GM21367 (cell line): ENCODE data around the gene CNNM3.
"Not testable (repeated sequence)": the region's sequence is repeated elsewhere in the genome, so short reads cannot be mapped to it uniquely, and the experiment has no call there.

Source experiments
- ATAC-seq: cut with Tn5 transposase; IDR thresholded peaks from one replicate; pipeline ENCODE4 v1.9.1; 2021; ENCODE audit not compliant: unreplicated experiment

Gene CNNM3

GRCh38 chr2:96860065-96861029 lies 44.3 kb downstream of the CNNM3 start:
- ATAC-seq: no peak

GRCh38 chr2:96861074-96861473 lies 45.0 kb downstream of the CNNM3 start:
- no peak for ATAC-seq

- ATAC-seq: not testable (repeated sequence)
Measured at GRCh38 chr2:96863056-96863455, 47.0 kb downstream of the CNNM3 start.

GRCh38 chr2:96863575-96864342 lies 47.7 kb downstream of the CNNM3 start:
- ATAC-seq: no peak

DNA sequence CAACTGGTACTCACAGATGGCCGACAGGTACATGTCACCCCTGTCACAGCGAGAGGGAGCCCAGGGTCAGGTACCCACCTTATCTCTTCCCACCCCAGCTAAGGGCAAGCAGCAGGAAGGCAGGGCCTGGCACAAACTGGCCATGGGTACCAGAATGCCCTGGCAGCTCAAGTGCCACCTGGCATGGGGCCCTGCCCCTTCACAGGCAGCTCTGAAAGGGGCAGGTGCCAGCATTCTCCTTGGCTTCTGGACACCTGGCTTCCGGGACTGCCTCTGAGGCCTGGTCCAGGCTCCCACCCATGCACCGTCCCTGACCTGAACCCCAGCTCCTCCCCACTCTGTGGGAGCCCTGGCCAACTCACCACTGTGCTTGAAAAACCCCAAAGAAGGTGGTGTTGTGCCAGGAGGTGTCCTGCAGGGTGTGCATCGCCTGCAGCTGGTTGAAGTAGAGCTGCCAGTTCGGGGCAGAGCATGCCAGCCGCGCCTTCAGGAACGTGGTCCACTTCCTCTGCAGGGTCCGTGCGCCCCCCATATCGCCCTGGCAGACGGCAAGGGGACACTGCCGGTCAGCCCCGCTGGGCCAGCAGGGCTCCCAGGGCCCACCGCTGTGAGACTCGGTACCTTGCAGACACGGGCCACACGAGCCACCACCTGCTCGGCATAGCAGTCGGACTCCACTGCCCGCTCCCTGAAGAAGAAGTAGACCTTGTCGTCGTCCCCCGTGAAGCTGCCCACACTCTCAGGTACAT lies 48.4 kb downstream of the CNNM3 start:
- ATAC-seq: no peak

GRCh38 chr2:96865654-96866053 lies 49.6 kb downstream of the CNNM3 start:
- ATAC-seq: no peak

DNA sequence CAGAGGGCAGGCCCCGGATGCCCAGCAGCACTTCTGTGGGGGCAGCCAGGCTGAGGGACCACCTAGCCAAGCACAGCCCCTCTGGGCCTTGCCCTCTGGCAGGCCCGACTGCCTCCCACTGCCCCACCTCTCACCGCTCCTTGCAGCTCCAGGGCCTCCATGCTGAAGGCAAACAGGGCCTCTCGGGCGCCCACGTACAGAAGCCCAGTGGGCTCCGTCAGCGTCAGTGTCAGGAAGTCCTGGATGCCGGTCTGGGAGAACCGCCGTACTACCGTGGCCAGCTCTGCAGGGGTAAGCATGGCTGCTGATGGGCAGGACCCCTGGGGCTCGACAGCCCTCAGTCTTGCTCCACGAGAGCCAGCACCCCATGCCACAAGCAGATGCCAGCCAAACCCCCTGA lies 50.1 kb downstream of the CNNM3 start:
- no peak for ATAC-seq

DNA sequence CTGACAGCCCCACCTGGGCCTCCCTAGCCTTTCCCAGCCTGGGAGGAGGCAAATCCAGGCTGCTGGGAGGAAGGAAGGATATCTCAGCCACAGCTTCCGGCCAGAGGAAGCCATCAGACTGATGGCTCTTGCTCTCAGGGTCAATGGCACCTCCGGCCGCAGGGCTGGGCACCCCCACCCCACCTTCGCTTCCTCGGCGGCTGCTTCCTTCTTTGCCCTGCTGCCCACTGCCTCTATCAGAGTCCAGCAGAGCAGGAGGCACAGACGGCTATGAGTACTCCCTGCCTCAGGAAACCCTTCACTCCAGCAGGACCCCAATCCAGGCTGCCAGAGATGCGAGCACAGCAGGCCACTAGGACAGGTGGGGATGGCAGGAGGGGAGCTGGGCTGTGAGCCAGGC lies 50.5 kb downstream of the CNNM3 start:
- ATAC-seq: no peak

DNA sequence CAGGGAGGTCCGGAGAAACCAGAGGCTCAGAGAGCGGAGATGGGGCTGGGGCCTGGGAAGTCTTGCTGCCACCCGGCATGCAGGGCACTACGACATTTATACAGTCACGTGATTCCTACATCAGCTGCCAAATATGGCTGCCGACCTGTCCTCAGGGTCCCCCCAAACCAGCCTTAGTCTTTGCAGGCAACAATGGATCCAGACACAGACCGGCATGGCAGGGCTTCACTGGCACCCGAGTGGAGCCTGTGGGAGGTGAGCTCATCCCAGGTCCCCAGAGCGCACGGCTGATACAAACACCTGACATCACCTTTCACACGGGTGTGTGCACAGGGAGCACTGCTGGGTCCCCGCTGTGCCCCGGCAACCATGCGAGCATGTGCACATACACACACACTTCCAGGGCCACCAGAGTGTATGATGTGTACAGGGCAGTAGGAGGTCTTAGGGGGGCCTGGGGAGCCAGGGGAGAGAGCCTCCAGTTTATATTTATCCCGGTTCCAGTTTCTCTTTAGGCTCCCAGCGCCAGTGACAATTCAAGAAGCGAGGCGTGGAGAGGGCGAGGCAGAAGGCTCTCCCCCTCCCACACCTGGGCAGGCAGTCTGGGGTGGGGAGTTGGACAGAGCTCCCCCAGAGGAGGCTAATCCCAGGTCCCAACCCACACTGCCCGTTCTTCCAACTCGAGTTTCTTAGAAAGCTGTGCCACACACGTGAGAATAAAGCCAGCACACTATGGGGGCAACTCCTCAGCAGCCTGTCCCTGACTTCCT lies 51.1 kb downstream of the CNNM3 start:
- ATAC-seq: no peak

DNA sequence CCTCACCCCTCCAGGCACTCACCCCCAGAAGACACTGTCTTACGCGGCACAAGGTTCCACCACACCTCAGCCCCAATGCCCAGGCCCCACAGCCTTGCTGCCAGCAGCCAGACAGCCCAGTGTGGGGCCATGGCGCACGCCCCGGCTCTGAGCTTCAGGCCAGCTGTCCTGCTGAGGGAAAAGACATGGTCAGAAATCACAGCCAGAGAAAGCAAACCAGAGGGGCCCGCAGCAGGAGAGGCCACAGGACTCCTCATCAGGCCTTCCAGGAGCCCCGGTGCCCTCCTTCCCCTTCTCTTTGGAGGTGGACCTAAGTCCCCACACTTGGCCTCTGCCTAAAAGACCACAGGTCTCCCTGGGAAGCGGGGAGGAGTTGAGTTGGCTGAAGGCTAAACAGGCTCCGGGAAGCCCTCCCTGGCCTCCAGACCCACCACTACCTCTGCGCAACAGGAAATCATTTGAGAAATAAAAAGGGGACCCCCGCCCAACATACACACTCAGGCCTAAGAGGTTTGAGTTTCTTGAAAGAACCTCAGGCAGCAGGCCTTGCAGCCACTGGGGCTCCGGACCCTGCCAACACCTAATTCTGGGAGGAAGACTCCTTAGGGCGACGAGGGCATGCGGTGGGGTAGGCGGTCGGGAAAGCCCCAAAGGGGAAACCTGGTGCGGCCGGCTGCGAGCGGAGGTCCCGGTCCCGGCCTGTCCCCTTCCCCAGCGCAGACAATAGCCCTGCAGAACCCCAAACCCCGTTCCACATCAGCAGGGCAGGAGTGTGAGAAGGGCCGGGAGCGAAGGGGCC lies 51.9 kb downstream of the CNNM3 start:
- ATAC-seq: no peak

DNA sequence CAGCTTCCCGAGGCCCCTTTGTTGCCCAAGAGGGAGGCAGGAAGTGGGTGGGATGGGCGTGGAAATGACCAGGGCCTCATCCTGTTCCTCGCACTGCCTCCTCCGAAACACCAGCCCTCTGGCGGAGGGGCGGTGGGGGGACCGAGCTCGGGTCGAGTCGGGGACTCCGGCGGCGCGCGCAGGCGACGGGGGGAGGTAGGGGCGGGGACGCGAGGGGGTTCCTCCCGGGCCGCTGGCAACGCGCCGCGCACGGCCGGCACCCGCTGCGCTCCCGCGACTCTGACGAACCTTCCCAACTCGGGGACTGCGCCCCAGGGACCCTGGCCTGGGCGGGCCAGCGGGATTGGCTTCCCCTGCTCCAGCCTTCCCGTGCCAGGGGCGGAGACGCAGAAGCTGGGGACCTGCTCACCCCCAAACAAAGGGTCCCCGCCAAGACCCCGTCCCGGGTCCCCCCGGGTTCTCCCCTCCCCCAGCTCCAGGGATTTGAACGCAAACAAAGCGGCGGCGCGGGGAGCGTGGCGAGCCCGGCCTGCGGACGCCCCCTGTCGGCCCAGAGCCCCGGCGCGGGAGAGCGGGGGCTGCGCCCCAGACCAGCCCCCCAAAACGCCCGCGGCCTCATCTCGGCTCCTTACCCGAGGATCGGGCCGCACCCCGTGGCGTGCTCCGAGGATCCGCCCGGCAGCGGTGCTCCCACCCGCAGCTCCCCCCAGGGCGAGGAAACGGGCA lies 52.6 kb downstream of the CNNM3 start:
- no peak for ATAC-seq

DNA sequence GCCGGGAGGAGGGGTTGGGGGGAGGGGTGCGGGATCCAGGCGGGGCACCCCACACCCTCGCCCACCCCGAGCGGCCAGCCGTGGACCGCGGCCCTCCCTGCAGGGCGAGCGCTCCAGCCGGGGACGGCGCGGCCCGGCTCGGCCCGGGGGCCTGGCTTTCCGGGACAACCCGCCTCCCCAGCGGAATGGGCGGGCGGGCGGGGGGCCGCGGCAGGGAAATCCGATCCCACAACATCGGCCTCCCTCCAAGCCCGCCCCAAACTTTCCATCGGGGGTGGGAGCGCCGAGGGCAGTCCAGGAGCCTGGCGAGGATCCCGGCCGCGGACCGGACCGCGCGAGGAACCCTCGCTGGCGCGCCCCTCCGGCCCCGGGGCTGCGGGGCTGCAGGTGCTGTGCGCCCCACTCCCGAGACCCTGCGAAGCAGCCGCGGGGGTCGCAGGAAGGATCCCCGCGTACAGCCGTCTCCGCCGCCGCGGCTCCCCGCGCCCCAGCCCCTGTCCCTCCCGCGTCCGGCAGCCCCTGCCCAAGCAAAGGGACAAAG lies 53.3 kb downstream of the CNNM3 start:
- ATAC-seq: no peak

GRCh38 chr2:96869822-96870625 lies 54.0 kb downstream of the CNNM3 start, which contains the start of gene SEMA4C:
SEMA4C (minus strand) TSS chr2:96870080; CDS start chr2:96867886, 2,194 bp downstream.
- no peak for ATAC-seq

DNA sequence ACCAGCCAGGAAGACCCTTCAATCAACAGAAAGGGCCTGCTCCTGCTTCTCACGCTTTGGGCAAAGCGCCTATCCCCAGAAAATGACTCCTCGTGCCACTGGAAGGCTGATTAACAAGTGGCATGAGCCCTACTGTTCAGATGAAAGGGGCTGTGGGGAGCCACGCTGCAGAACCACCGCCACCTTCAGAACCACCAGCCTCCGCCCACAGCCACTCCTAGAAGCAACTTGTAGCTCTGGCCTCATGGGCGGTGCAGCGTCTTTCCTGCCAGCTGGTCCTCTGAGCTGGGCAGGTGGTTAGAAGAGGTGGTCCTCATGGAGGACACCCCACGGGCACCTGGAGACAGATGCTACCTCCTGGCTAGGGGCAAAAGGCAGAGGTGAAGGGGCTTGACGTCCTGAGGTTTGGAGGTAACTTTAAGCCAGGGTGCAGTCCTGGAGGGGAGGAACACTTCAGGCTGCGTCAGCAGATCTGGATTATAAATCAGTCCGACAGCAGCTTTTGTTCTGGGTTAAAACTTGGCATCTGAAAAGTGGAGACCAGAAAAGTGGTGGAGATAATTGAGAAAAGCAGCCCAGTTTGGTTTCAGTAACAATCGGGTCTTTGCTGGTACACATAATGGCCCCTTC lies 54.7 kb downstream of the CNNM3 start:
- no peak for ATAC-seq

GRCh38 chr2:96872591-96873349 lies 56.7 kb downstream of the CNNM3 start:
- ATAC-seq: no peak

DNA sequence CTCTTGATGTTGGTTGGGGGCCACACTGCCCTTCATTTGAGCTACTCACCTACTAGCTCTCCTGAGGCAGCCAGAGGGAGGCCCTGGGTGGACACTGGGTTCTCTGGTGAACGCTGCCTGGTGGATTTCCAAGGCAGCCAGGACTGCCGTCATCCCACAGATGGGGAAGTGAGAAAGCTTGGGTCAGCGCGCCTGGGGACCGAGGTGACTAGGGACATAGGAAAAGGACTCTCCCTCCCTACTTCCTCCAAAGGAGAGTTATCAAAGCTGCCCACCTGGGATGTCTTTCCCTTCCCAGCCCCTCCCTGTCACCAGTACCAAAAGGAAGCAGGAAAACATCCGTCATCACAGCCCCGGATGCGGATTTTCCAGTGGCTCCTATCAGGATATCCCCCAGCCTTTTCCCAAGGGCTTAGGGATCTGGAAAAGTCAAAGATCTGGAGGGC lies 57.6 kb downstream of the CNNM3 start:
- no peak for ATAC-seq
